ENCODE results near the gene TENM4.

DNA sequence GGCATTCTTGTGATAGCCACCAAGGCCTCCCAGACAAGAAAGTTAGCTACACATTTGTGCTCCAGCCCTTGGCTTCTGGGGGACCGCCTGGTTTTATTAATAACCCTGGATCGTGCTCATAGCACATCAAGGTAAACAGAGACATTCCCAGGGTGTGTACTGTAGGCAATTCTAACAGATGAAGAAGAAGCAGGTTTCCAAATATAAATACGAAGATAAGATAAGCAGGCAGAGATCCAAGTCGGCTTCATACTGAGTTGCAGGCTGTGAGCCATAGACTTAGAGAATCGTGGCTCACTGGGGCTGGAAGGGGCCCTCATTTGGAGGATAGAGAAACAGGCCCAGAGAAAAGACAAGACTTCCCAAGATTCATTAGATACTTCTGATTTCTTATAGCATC lies 131.4 kb downstream of the TENM4 start:
- TF ChIP-seq, protein P1, sequence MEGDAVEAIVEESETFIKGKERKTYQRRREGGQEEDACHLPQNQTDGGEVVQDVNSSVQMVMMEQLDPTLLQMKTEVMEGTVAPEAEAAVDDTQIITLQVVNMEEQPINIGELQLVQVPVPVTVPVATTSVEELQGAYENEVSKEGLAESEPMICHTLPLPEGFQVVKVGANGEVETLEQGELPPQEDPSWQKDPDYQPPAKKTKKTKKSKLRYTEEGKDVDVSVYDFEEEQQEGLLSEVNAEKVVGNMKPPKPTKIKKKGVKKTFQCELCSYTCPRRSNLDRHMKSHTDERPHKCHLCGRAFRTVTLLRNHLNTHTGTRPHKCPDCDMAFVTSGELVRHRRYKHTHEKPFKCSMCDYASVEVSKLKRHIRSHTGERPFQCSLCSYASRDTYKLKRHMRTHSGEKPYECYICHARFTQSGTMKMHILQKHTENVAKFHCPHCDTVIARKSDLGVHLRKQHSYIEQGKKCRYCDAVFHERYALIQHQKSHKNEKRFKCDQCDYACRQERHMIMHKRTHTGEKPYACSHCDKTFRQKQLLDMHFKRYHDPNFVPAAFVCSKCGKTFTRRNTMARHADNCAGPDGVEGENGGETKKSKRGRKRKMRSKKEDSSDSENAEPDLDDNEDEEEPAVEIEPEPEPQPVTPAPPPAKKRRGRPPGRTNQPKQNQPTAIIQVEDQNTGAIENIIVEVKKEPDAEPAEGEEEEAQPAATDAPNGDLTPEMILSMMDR (conservative IDR thresholded peaks at IDR 0.05; ENCODE audit: low read length), result no peak
- no peak for TF ChIP-seq EZH2phosphoT487 (IDR thresholded peaks at IDR 0.05; ENCODE audit: borderline replicate concordance, low read depth, low read length)
